NCI-H345 treated with DMSO at 0.1 percent for 48 hours (cell line): ENCODE data around the gene ANKRD65.
"Not testable (repeated sequence)": the region's sequence is repeated elsewhere in the genome, so short reads cannot be mapped to it uniquely, and the experiment has no call there.

Source experiments
- DNase-seq: peaks from one replicate; lab custom pipeline; 2025; ENCODE audit not compliant: unreplicated experiment; lab: John Stamatoyannopoulos, UW

Gene ANKRD65

GRCh38 chr1:1371746-1372711, 49.0 kb downstream of the ANKRD65 start:
- DNase-seq: no peak

DNA sequence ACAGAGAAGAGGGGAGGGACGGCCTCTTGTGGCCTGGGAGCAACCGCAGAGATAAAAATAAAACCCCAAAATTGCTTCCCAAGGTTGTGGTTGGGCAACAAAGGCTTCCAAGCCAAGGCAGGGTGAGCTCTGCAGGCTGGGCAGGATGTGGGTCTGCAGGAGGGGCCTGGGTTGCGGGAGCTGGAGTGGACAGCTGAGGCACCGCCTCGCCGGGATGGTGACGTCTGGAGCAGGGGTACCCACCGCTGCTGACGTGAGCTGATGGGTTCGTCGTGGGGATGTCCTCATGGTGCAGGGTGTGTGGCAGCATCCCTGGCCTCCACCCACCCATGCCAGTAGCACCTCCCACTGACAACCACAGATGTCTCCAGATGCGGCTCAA, 49.7 kb downstream of the ANKRD65 start:
- no peak for DNase-seq

- DNase-seq: no peak
Observed at GRCh38 chr1:1370771-1371300, 50.2 kb downstream of the ANKRD65 start.

GRCh38 chr1:1370094-1370493, 51.0 kb downstream of the ANKRD65 start:
- not testable (repeated sequence) for DNase-seq
